Astrocyte of the spinal cord (primary cell): ENCODE results near the gene TMEM244.

Experiments
- DNase-seq: peaks from one replicate; pipeline ENCODE4 v3.0.0; 2011; ENCODE audit warnings: low read depth, low spot score
- H3K4me3 ChIP-seq: 2 replicates; pipeline ENCODE4 v1.5.1; 2011; ENCODE audit warnings: low read depth, mild to moderate bottlenecking, low read length, moderate library complexity
- in situ Hi-C: cut with HindIII; loops from 2 replicates; pipeline ENCODE4 v1.10.0; 2017; ENCODE audit warnings: low sequenced_read_pairs
- TF ChIP-seq, protein P1 (sequence below): IDR thresholded peaks from 2 replicates; pipeline ENCODE4 v1.5.1; 2012; ENCODE audit warnings: low read depth, mild to moderate bottlenecking, low read length, inconsistent platforms

Gene TMEM244

DNA sequence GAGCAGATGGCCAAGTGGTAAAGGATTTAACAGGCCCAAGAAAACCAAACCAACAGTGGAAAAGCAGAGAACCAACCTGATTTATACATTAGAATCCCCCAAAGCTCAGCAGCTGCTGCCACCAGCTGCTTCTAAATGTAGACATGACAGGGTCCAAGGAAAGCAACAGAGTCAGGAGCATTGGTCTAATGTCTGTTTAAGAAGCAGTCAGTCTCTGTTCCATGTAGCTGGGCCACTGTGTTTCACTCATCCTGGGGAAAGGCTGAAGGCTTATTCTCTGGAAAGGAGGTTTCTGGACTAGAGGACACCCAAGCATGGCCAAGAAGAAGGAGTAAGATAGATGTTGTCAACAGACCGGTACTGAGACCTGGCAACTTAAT, 75.4 kb downstream of the TMEM244 start:
- TF ChIP-seq, protein P1, sequence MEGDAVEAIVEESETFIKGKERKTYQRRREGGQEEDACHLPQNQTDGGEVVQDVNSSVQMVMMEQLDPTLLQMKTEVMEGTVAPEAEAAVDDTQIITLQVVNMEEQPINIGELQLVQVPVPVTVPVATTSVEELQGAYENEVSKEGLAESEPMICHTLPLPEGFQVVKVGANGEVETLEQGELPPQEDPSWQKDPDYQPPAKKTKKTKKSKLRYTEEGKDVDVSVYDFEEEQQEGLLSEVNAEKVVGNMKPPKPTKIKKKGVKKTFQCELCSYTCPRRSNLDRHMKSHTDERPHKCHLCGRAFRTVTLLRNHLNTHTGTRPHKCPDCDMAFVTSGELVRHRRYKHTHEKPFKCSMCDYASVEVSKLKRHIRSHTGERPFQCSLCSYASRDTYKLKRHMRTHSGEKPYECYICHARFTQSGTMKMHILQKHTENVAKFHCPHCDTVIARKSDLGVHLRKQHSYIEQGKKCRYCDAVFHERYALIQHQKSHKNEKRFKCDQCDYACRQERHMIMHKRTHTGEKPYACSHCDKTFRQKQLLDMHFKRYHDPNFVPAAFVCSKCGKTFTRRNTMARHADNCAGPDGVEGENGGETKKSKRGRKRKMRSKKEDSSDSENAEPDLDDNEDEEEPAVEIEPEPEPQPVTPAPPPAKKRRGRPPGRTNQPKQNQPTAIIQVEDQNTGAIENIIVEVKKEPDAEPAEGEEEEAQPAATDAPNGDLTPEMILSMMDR = no peak
- no peak for DNase-seq
- in situ Hi-C loops = no loop called here
- H3K4me3 ChIP-seq = no peak overlapping the region

DNA sequence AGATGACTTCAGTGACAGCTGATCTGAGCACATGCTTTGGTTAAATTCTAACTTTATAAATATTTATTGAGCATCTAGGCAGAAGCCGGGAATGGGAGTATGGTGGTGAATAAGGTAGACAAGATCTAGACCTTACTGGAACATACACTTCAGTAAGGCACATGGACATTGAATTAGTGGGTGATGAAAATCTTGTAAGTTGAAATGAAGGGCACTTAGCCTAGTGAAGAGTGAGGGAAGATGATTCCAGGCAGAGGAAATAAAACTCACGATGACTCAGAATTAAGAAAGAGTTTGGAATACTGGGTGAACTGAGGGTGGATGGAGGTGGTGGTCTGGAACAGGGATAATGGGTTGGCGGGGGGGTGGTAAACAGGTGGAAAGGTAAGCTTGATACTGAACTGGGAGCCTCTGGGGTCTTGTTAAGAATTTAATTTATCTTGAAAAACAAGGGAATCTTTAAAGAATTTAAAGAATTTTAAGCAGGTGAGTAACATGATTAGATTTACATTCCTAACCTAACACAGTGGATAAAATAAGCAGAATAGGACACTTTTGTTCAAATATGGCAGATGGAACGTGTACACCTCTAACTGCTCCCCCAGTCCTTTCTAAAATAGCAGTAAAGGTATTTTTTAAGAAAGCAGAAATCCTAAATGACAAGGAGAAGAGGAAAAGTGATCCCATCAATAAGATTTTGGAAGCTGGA, 75.9 kb downstream of the TMEM244 start:
- TF ChIP-seq, protein P1 = no peak
- H3K4me3 ChIP-seq = no peak overlapping the region
- DNase-seq = peak; percentile 3
- in situ Hi-C loops = no loop called here
